ENCODE results near the gene TBC1D22A.
"Not testable (repeated sequence)": the region's sequence is repeated elsewhere in the genome, so short reads cannot be mapped to it uniquely, and the experiment has no call there.

The TBC1D22A gene

DNA sequence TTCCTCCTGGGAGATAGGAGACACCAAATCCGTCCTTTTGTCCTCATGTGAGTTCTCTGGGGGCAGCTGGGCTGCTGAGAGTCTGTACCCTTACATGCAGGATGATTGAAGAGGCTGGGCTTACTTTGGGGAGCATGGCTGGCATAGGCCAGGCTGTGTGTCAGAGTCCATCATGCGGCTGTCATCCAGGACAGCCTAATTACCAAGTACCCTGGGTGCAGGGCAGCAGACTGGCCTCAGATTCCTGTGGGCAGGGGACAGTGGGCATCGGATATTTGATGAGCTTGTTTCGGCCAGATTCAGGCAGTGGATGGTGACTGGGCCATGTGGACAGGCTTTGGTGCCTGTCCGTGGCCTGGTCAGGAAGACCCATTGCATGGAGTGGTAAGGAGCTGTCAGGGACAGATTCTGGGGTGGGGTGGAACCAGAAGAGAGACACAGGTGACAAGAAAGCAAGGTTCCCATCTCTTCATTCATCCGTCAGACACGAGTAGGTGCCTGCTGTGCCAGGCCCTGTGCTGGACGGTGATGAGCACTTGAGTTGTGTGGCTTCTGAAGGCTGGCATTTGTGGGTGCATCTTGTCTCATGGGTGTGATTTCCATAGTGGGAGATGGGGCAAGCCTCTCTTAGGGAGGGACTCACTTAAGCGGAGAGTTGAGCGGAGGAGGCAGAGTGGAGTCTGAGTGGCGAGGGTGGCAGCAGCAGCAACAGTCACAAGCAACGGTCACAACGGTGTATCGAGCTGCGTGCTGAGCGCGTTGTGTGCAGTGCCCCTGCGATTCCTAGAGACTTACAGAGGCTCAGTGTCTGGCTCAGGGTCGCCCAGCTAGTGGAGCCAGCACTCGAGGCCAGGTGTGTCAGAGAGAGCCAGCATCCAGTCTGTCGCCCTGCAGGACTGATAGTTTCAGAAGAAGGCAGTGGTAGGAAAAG lies 48.7 kb downstream of the TBC1D22A start:
- H3K9me3 ChIP-seq (ENCODE audit: control insufficient read depth, low read length): no peaks in the 10 kb centered on the region
- H3K36me3 ChIP-seq (ENCODE audit: control insufficient read depth, insufficient read depth, low read length): peaks cover 10% of the 10 kb centered on the region
- no peak overlapping the region for H3K27ac ChIP-seq (ENCODE audit: insufficient read depth, low read length, poor library complexity, severe bottlenecking)
- no peak for DNase-seq
- no peak overlapping the region for H3K4me3 ChIP-seq (ENCODE audit: insufficient read depth, low read depth, low read length, poor library complexity, severe bottlenecking)
- H3K4me1 ChIP-seq (ENCODE audit: control insufficient read depth, insufficient read depth, low read length, poor library complexity, severe bottlenecking): peaks cover 7% of the 10 kb centered on the region
- H3K27me3 ChIP-seq (replicated peaks; ENCODE audit: control insufficient read depth, insufficient read depth, low read length, poor library complexity, severe bottlenecking): no peaks in the 10 kb centered on the region

DNA sequence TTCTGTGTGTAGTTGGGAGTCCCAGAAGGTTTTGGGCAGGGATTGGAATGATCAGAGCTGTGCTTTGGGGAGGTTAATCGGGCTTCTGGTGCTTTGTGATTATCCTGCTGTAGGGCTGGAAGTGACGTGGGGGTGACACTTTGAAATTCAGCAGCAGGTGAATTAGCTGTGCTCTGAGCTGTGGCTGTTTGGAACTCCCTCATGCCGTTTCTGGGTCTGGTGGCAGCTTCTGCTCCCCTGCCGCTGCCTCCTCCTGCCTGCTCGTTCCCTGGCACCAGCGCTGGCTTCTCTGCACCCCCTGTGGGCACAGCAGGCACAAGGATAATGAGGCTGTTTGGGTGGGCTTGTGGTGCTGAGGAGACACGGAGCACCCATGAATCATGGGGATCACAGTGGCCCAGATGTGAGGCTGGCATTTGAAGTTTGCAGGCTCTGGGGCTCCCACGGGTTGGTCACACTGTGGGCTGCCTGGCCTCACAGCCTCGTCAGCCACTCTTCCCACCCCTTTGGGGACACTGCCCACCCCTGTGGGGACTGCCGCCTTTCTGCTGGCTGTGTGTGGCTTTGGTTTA lies 49.7 kb downstream of the TBC1D22A start:
- no peak for DNase-seq
- H3K9me3 ChIP-seq (ENCODE audit: control insufficient read depth, low read length): no peaks in the 10 kb centered on the region
- no peaks in the 10 kb centered on the region for H3K27me3 ChIP-seq (replicated peaks; ENCODE audit: control insufficient read depth, insufficient read depth, low read length, poor library complexity, severe bottlenecking)
- no peak overlapping the region for H3K27ac ChIP-seq (ENCODE audit: insufficient read depth, low read length, poor library complexity, severe bottlenecking)
- no peak overlapping the region for H3K4me3 ChIP-seq (ENCODE audit: insufficient read depth, low read depth, low read length, poor library complexity, severe bottlenecking)
- no peaks in the 10 kb centered on the region for H3K4me1 ChIP-seq (ENCODE audit: control insufficient read depth, insufficient read depth, low read length, poor library complexity, severe bottlenecking)
- H3K36me3 ChIP-seq (ENCODE audit: control insufficient read depth, insufficient read depth, low read length): peaks cover 10% of the 10 kb centered on the region

DNA sequence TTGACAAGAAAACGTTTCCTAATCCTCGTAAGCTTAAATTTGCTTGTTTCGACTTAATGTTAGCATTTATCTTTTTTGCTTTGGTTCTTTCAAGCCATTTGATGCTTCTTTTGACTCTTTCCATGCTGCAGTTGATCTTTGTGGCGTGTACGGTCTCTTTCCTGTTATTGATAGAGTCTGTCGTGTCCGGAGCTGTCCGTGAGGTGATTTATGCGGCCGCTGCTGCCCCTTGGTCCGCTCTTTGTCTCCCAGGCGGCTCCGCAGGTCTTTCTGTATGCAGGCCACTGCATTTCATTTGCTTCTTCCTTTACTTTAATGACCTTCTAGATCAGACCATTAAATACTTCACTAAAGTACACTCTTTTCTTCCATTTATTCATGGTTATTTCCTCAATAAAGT lies 50.3 kb downstream of the TBC1D22A start:
- Histone ChIP-seq H3K27me3 (replicated peaks; ENCODE audit: control insufficient read depth, insufficient read depth, low read length, poor library complexity, severe bottlenecking) (no peaks in the 10 kb centered on the region), H3K4me3 (ENCODE audit: insufficient read depth, low read depth, low read length, poor library complexity, severe bottlenecking) (no peak overlapping the region), H3K27ac (ENCODE audit: insufficient read depth, low read length, poor library complexity, severe bottlenecking) (no peak overlapping the region), H3K9me3 (ENCODE audit: control insufficient read depth, low read length) (no peaks in the 10 kb centered on the region), H3K36me3 (ENCODE audit: control insufficient read depth, insufficient read depth, low read length) (peaks cover 10% of the 10 kb centered on the region), H3K4me1 (ENCODE audit: control insufficient read depth, insufficient read depth, low read length, poor library complexity, severe bottlenecking) (no peaks in the 10 kb centered on the region)
- no peak for DNase-seq

DNA sequence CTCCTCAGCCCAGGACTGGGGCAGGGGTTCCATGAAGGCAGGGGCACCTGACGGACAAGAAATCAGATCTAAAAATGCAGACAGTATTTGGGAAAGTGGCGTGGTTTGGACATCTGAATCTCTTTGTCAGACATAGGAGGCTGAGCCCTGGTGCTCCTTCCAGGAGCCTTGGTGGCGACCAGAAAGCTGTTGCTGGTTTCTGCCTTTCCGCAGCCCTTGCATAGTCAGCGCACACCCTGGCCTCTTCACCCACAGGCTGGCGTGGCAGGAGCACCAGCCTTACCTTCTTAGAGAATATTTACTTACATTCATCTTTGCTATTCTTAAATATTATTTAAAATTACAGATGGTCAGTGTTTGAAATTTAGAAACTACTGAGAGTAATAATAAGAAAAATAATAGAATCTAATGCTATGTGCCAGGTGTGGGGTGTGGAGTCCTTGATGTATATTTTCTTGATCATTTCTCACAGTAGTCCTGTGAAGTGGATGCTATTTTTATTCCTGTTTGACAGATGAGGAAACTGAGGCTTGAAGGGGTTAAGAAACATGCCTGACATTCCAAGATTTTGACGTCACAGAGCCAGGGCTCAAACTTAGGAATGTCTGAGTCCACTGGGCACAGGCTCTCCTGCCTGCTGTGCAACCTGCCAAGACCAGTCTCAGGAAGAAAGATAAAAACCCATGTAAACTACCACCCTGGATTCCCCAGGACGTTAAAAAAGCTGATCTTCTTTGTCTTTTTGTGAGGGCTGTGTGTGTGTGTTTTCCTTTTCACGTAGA lies 51.6 kb downstream of the TBC1D22A start:
- Histone ChIP-seq H3K4me1 (ENCODE audit: control insufficient read depth, insufficient read depth, low read length, poor library complexity, severe bottlenecking) (no peaks in the 10 kb centered on the region), H3K27ac (ENCODE audit: insufficient read depth, low read length, poor library complexity, severe bottlenecking) (no peak overlapping the region), H3K4me3 (ENCODE audit: insufficient read depth, low read depth, low read length, poor library complexity, severe bottlenecking) (no peak overlapping the region), H3K36me3 (ENCODE audit: control insufficient read depth, insufficient read depth, low read length) (peaks cover 9% of the 10 kb centered on the region), H3K27me3 (replicated peaks; ENCODE audit: control insufficient read depth, insufficient read depth, low read length, poor library complexity, severe bottlenecking) (no peaks in the 10 kb centered on the region), H3K9me3 (ENCODE audit: control insufficient read depth, low read length) (no peaks in the 10 kb centered on the region)
- no peak for DNase-seq

DNA sequence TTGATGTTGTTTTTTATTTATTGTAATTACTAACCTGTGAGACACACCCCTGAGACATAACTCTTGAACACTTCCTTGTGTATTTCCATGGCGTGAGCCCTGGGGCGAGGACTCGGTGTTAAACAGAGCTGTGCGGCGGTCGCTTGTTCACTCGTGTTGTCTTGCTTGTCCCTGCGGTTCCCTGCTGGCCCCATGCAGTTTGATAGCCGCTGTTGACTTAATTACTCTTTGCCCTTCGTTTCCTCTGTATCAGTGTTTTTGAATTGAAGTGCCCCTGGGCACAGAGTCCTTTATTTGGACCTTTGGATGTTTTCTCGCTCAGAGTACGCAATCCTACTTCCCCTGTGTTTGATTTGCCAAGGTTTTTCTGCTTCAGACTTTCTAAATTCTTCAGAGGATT lies 52.7 kb downstream of the TBC1D22A start:
- Histone ChIP-seq H3K4me1 (ENCODE audit: control insufficient read depth, insufficient read depth, low read length, poor library complexity, severe bottlenecking) (no peaks in the 10 kb centered on the region), H3K9me3 (ENCODE audit: control insufficient read depth, low read length) (no peaks in the 10 kb centered on the region), H3K4me3 (ENCODE audit: insufficient read depth, low read depth, low read length, poor library complexity, severe bottlenecking) (no peak overlapping the region), H3K27me3 (replicated peaks; ENCODE audit: control insufficient read depth, insufficient read depth, low read length, poor library complexity, severe bottlenecking) (no peaks in the 10 kb centered on the region), H3K27ac (ENCODE audit: insufficient read depth, low read length, poor library complexity, severe bottlenecking) (no peak overlapping the region), H3K36me3 (ENCODE audit: control insufficient read depth, insufficient read depth, low read length) (peaks cover 6% of the 10 kb centered on the region)
- no peak for DNase-seq

DNA sequence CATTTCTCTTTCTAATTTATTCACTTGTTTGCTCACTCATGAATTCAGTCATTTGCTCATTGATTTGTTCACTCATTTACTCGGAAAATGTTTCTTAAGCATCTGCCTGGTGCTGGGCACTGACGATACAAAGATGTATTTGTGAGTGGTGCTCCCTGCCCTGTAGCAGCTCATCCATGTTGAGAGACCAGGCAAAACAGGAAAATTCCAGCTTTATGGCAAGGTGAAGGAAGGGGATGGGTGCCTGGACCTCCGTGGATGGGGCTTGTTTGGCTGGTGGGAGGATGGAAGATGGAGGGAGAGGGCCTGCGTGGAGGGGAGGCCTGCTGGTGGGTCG lies 53.1 kb downstream of the TBC1D22A start:
- Histone ChIP-seq H3K4me3 (ENCODE audit: insufficient read depth, low read depth, low read length, poor library complexity, severe bottlenecking) (no peak overlapping the region), H3K36me3 (ENCODE audit: control insufficient read depth, insufficient read depth, low read length) (peaks cover 6% of the 10 kb centered on the region), H3K27me3 (replicated peaks; ENCODE audit: control insufficient read depth, insufficient read depth, low read length, poor library complexity, severe bottlenecking) (no peaks in the 10 kb centered on the region), H3K27ac (ENCODE audit: insufficient read depth, low read length, poor library complexity, severe bottlenecking) (no peak overlapping the region), H3K4me1 (ENCODE audit: control insufficient read depth, insufficient read depth, low read length, poor library complexity, severe bottlenecking) (no peaks in the 10 kb centered on the region), H3K9me3 (ENCODE audit: control insufficient read depth, low read length) (no peaks in the 10 kb centered on the region)
- DNase-seq: no peak

DNA sequence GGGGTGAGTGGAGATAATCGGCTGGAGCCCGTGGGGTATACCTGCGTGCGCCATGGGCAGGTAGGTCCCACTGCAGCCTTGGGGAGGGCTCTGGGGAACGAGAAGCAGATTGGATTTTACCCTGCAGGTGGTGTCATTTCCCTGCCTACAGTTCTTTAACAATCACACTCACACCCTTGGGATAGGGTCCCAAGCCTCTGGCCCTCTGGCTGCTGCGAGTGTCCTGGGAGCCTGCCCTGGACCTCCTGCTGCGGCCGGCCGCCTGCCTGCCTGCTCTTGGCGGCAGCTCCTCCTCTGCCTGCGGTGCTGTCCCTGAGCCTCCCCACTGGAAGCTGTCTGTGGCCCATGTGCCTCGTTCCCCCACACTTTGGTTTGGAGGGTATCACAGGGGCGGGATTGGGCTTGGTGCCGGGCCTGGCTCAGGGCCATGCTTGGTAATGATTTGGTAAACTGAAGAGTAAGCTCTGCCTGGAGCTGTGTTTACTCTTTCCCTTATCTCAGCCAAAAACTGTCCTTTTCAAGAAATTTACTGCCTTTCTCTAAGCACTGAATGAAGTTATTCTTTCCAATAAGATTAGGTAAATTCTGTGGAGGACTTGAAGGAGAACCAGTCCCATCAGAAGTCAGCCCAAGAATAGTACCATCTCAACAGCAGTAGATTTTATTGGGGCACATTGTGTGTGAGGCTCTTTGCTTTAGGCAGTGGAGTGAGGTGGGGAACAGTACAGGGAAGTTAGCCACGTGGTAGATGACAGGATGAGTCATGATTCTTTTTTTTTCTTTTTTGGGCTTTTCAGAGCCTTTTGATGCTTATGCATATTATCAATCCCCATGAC lies 53.7 kb downstream of the TBC1D22A start:
- H3K27me3 ChIP-seq (replicated peaks; ENCODE audit: control insufficient read depth, insufficient read depth, low read length, poor library complexity, severe bottlenecking): no peaks in the 10 kb centered on the region
- H3K27ac ChIP-seq (ENCODE audit: insufficient read depth, low read length, poor library complexity, severe bottlenecking): no peak overlapping the region
- H3K4me1 ChIP-seq (ENCODE audit: control insufficient read depth, insufficient read depth, low read length, poor library complexity, severe bottlenecking): no peaks in the 10 kb centered on the region
- no peaks in the 10 kb centered on the region for H3K9me3 ChIP-seq (ENCODE audit: control insufficient read depth, low read length)
- DNase-seq: no peak
- no peak overlapping the region for H3K4me3 ChIP-seq (ENCODE audit: insufficient read depth, low read depth, low read length, poor library complexity, severe bottlenecking)
- peaks cover 6% of the 10 kb centered on the region for H3K36me3 ChIP-seq (ENCODE audit: control insufficient read depth, insufficient read depth, low read length)

DNA sequence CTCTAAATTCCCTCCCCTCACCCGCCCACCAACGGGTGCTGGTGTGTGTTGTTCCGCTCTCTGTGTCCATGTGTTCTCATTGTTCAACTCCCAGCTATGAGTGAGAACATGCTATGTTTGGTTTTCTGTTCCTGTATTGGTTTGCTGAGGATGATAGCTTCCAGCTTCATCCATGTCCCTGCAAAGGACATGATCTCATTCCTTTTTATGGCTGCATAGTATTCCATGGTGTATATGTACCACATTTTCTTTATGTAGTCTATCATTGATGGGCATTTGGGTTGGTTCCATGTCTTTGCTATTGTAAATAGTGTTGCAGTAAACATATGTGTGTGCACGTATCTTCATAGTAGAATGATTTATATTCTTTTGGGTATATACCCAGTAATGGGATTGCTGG lies 54.9 kb downstream of the TBC1D22A start:
- H3K4me1 ChIP-seq (ENCODE audit: control insufficient read depth, insufficient read depth, low read length, poor library complexity, severe bottlenecking); H3K27me3 ChIP-seq (replicated peaks; ENCODE audit: control insufficient read depth, insufficient read depth, low read length, poor library complexity, severe bottlenecking); H3K36me3 ChIP-seq (ENCODE audit: control insufficient read depth, insufficient read depth, low read length); DNase-seq; H3K9me3 ChIP-seq (ENCODE audit: control insufficient read depth, low read length); H3K4me3 ChIP-seq (ENCODE audit: insufficient read depth, low read depth, low read length, poor library complexity, severe bottlenecking); H3K27ac ChIP-seq (ENCODE audit: insufficient read depth, low read length, poor library complexity, severe bottlenecking): not testable (repeated sequence)

DNA sequence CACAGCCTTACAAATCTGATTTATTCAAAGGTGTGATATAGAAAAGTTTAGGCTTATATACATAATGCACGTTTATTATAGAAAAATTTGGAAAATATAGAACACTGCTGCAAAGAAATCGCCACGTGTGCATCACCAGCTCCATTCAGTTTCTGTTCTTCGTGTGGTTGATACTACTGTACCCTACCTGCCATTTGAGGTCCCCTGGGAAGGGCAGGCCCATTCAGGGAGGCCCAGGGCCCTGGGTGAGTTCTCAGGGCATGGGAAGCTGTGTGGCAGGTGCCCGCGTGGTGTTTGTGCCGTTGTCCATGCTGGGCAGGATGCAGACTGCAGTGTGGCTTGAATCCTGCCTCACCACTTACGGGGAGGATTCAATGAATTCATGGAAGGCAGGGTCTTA lies 60.8 kb downstream of the TBC1D22A start:
- H3K36me3 ChIP-seq (ENCODE audit: control insufficient read depth, insufficient read depth, low read length): peaks cover 10% of the 10 kb centered on the region
- H3K27me3 ChIP-seq (replicated peaks; ENCODE audit: control insufficient read depth, insufficient read depth, low read length, poor library complexity, severe bottlenecking): no peaks in the 10 kb centered on the region
- H3K4me1 ChIP-seq (ENCODE audit: control insufficient read depth, insufficient read depth, low read length, poor library complexity, severe bottlenecking): no peaks in the 10 kb centered on the region
- no peaks in the 10 kb centered on the region for H3K9me3 ChIP-seq (ENCODE audit: control insufficient read depth, low read length)
- no peak overlapping the region for H3K27ac ChIP-seq (ENCODE audit: insufficient read depth, low read length, poor library complexity, severe bottlenecking)
- H3K4me3 ChIP-seq (ENCODE audit: insufficient read depth, low read depth, low read length, poor library complexity, severe bottlenecking): no peak overlapping the region
- DNase-seq: no peak

Data from effector memory CD4-positive, alpha-beta T cell (primary cell).